K562 (cell line): Measurements from ENCODE around the gene TBX1. TPM values are rescaled to one million over a fixed set of nuclear protein-coding genes. Genes with fewer than 3 reads are reported as not detected.

Experiments used
- ATAC-seq: fragments of 200-7000 bp; cut with Tn5 transposase; 3 replicates; pipeline ENCODE4 v1.9.1; 2020; ENCODE audit warnings: moderate library complexity
- BruUV-seq: library from RNA; stranded (reverse); fragments of 400-500 nt; replicated peaks from 2 replicates; lab custom pipeline; 2021; lab: Mats Ljungman, UMichigan
- CTCF ChIA-PET: fragments of 300-600 bp; formaldehyde crosslinking; extraction: SDS; loops from one replicate; lab custom pipeline; 2021; ENCODE audit warnings: low intra/inter-chr PET ratio; lab: Yijun Ruan, JAX
- POLR2A ChIA-PET: fragments of 300-600, 350-650 bp; sonication (Branson Sonifier 250); formaldehyde crosslinking; extraction: SDS; loops from one replicate; lab custom pipeline; 2021; ENCODE audit warnings: antibody characterized with exemption, inconsistent platforms; lab: Yijun Ruan, JAX
- DNase-seq, 4 experiments: peaks; one replicate each; pipeline versions ENCODE4 v3.0.0 to v3.0.0-alpha.2; 2011 to 2018; ENCODE audit warnings: low spot score in 3 of 4, mixed read lengths in 3 of 4; ENCODE audit errors: extremely low read depth in 1 of 4
- FAIRE-seq: peaks from 2 replicates; lab custom pipeline; 2011; peaks lifted over from hg19 to GRCh38; lab: Jason Lieb, UNC
- H2AFZ ChIP-seq: 2 replicates; pipeline ENCODE4 v1.6.0; 2011; ENCODE audit warnings: low read depth, low read length, control low read depth, inconsistent platforms
- H3K27ac ChIP-seq: fragments of 200-600 bp; 3 replicates; pipeline ENCODE4 v1.8.0; 2011; ENCODE audit warnings: low read depth, mild to moderate bottlenecking, control low read depth, inconsistent platforms, low read length, moderate library complexity, mixed read lengths; ENCODE audit errors: extremely low read depth
- H3K27me3 ChIP-seq, 2 experiments: fragments of 300-600 bp in 1 of 2; 2 replicates in 1 of 2; 3 replicates in 1 of 2; pipeline versions ENCODE4 v1.6.0 to v1.8.0; 2011; ENCODE audit warnings: inconsistent platforms in 2 of 2, low read length in 2 of 2, mild to moderate bottlenecking in 1 of 2, mixed read lengths in 1 of 2, moderate library complexity in 1 of 2; ENCODE audit not compliant: control insufficient read depth in 2 of 2, insufficient read depth in 2 of 2
- H3K36me3 ChIP-seq: fragments of 300-600 bp; 3 replicates; pipeline ENCODE4 v1.8.0; 2011; ENCODE audit warnings: mild to moderate bottlenecking, low read length, inconsistent platforms; ENCODE audit not compliant: control insufficient read depth, insufficient read depth
- H3K4me1 ChIP-seq, 2 experiments: fragments of 200-600 bp in 1 of 2; replicated peaks in 1 of 2; 2 replicates in 1 of 2; 3 replicates in 1 of 2; pipeline versions ENCODE4 v1.5.1 to v1.8.0; 2011; ENCODE audit warnings: inconsistent platforms in 2 of 2, low read length in 2 of 2, mild to moderate bottlenecking in 1 of 2, mixed read lengths in 1 of 2, moderate library complexity in 1 of 2; ENCODE audit not compliant: control insufficient read depth in 2 of 2, insufficient read depth in 2 of 2
- H3K4me2 ChIP-seq: 2 replicates; pipeline ENCODE4 v1.6.1; 2011; ENCODE audit warnings: low read length, control low read depth, inconsistent platforms, mixed read lengths; ENCODE audit not compliant: insufficient read depth
- H3K4me3 ChIP-seq: fragments of 200-600 bp; sonication (generic), shearing (Covaris generic); 2 replicates; pipeline ENCODE4 v1.5.1; 2016; ENCODE audit warnings: control low read depth, inconsistent platforms
- H3K79me2 ChIP-seq: fragments of 200-600 bp; 3 replicates; pipeline ENCODE4 v1.8.0; 2011; ENCODE audit warnings: low read length, inconsistent platforms; ENCODE audit not compliant: control insufficient read depth, insufficient read depth
- H3K9ac ChIP-seq, 2 experiments: 2 replicates each; pipeline versions ENCODE4 v1.6.0 to v1.6.1; 2011; ENCODE audit warnings: low read depth in 2 of 2, low read length in 2 of 2, control low read depth in 1 of 2, inconsistent platforms in 1 of 2, mild to moderate bottlenecking in 1 of 2, mixed read lengths in 1 of 2; ENCODE audit not compliant: insufficient read depth in 1 of 2
- H3K9me1 ChIP-seq: one replicate; pipeline ENCODE4 v1.6.0; 2011; ENCODE audit warnings: inconsistent platforms, mild to moderate bottlenecking, low read length, moderate library complexity; ENCODE audit not compliant: control insufficient read depth, insufficient read depth
- H3K9me3 ChIP-seq: replicated peaks from 2 replicates; pipeline ENCODE4 v1.5.1; 2011; ENCODE audit warnings: low read depth, low read length, inconsistent platforms; ENCODE audit not compliant: control insufficient read depth, insufficient read depth
- H4K20me1 ChIP-seq: replicated peaks from 2 replicates; pipeline ENCODE4 v1.6.1; 2011; ENCODE audit warnings: low read length, inconsistent platforms, mixed read lengths; ENCODE audit not compliant: control insufficient read depth, insufficient read depth
- CREBBP ChIP-seq: IDR thresholded peaks from one replicate; pipeline ENCODE4 v1.6.1; 2012; ENCODE audit warnings: low read depth, mild to moderate bottlenecking, control low read depth, inconsistent platforms, low read length
- CTCF ChIP-seq, 3 experiments: IDR thresholded peaks in 2 of 3; conservative IDR thresholded peaks in 1 of 3; 2 replicates each; pipeline ENCODE4 v1.5.1; 2011 to 2012; ENCODE audit warnings: low read length in 3 of 3, mild to moderate bottlenecking in 3 of 3, control low read depth in 2 of 3, improper control_type of control experiment in 1 of 3, inconsistent platforms in 1 of 3, low read depth in 1 of 3, mixed read lengths in 1 of 3, moderate library complexity in 1 of 3; ENCODE audit not compliant: insufficient read depth in 2 of 3
- ETS1 ChIP-seq: conservative IDR thresholded peaks from 2 replicates; pipeline ENCODE4 v1.6.1; 2011; ENCODE audit warnings: low read depth, mild to moderate bottlenecking, low read length; ENCODE audit not compliant: control insufficient read depth
- EWSR1 ChIP-seq: fragments of 450-650 bp; IDR thresholded peaks from 2 replicates; pipeline ENCODE4 v1.6.1; 2018; ENCODE audit warnings: borderline replicate concordance, mild to moderate bottlenecking, low read depth, moderate library complexity; ENCODE audit not compliant: partially characterized antibody
- FOXK1 ChIP-seq: sonication (generic); formaldehyde crosslinking; IDR thresholded peaks from 2 replicates; pipeline ENCODE4 v1.8.0; 2022; ENCODE audit warnings: missing genetic modification reagents, mild to moderate bottlenecking, borderline replicate concordance
- GTF2E2 ChIP-seq: fragments of 200-800 bp; sonication (Bioruptor generic); IDR thresholded peaks from 2 replicates; pipeline ENCODE4 v1.6.1; 2016; ENCODE audit warnings: missing genetic modification characterization, missing compliant biosample characterization
- KAT7 ChIP-seq: sonication (generic); formaldehyde crosslinking; IDR thresholded peaks from 2 replicates; pipeline ENCODE4 v1.8.0; 2022; ENCODE audit warnings: missing genetic modification reagents, mild to moderate bottlenecking, borderline replicate concordance
- KDM2B ChIP-seq: fragments of 250-450 bp; sonication (Bioruptor Pico); IDR thresholded peaks from 2 replicates; pipeline ENCODE4 v1.8.0; 2021; ENCODE audit warnings: mild to moderate bottlenecking, moderate library complexity
- NCOA6 ChIP-seq: fragments of 450-650 bp; IDR thresholded peaks from 2 replicates; pipeline ENCODE4 v1.6.1; 2017; ENCODE audit warnings: mild to moderate bottlenecking
- SOX6 ChIP-seq: fragments of 450-650 bp; IDR thresholded peaks from 2 replicates; pipeline ENCODE4 v1.6.1; 2014; ENCODE audit warnings: mild to moderate bottlenecking
- ZNF217 ChIP-seq: sonication (generic); formaldehyde crosslinking; IDR thresholded peaks from 2 replicates; pipeline ENCODE4 v1.8.0; 2022; ENCODE audit warnings: mild to moderate bottlenecking, missing genetic modification reagents
- WGBS: fragments of 100-300 bp; shearing (Covaris generic); methylation state at CpG from one replicate; pipeline ENCODE4 v1.1.6; 2016; ENCODE audit warnings: low coverage, mixed read lengths; ENCODE audit not compliant: insufficient coverage; ENCODE audit errors: missing lambda C conversion rate; 5-methylcytosine and 5-hydroxymethylcytosine counted together
- in situ Hi-C: fragments of 300-500 bp; cut with MboI; formaldehyde crosslinking; loops from 4 replicates; pipeline ENCODE4 v1.15.0; 2018; ENCODE audit warnings: inconsistent platforms, mixed read lengths
- intact Hi-C: fragments of 100-400 bp; cut with micrococcal nuclease; formaldehyde crosslinking; loops from 2 replicates; pipeline ENCODE4 v1.14.2; 2022
- polyA plus RNA-seq, 8 experiments: library from polyadenylated mRNA; depleted of rRNA in 4 of 8; stranded (reverse) in 5 of 8; unstranded in 3 of 8; fragments of >200 nt; fragmentation: Nextera tagmentation in 2 of 8; fragmentation: Illumina TruSeq in 1 of 8; extraction: Ambion mirVana in 2 of 8; extraction: Trizol in 1 of 8; gene quantifications; 2 replicates each; pipeline versions ENCODE4 v1.2.1 to v1.2.3, GENCODE V29; 2011 to 2014; ENCODE audit warnings: inconsistent platforms in 1 of 8, missing spikeins in 1 of 8
- total RNA-seq, 7 experiments: library from RNA; depleted of rRNA in 6 of 7; stranded (reverse); fragments of >200 nt in 6 of 7; fragmentation: Illumina TruSeq in 2 of 7; extraction: Trizol in 2 of 7; gene quantifications; 2 replicates each; pipeline versions ENCODE4 v1.2.1 to v1.2.3, GENCODE V29; 2011 to 2021; ENCODE audit warnings: low replicate concordance in 1 of 7
- TF ChIP-seq, protein P1 (sequence below): fragments of 450-650 bp; formaldehyde crosslinking; IDR thresholded peaks from 2 replicates; pipeline ENCODE4 v1.4.0; 2022; ENCODE audit warnings: missing genetic modification characterization
- TF ChIP-seq, protein P2 (sequence below), 2 experiments: fragments of 200-800 bp in 1 of 2; sonication (Bioruptor generic) in 1 of 2; sonication (generic) in 1 of 2; formaldehyde crosslinking in 1 of 2; IDR thresholded peaks in 1 of 2; conservative IDR thresholded peaks in 1 of 2; 2 replicates each; pipeline versions ENCODE4 v1.5.0 to v1.6.1; 2016 to 2020; ENCODE audit warnings: missing compliant biosample characterization in 1 of 2, missing genetic modification characterization in 1 of 2, missing genetic modification reagents in 1 of 2

TBX1 gene
- total and polyA plus RNA-seq, 9 of the 15 experiments (the other 6 are each of a cell fraction or from before 2014, with no cell fraction given): 0.07 to 35.0 (median 3.9) TPM

DNA sequence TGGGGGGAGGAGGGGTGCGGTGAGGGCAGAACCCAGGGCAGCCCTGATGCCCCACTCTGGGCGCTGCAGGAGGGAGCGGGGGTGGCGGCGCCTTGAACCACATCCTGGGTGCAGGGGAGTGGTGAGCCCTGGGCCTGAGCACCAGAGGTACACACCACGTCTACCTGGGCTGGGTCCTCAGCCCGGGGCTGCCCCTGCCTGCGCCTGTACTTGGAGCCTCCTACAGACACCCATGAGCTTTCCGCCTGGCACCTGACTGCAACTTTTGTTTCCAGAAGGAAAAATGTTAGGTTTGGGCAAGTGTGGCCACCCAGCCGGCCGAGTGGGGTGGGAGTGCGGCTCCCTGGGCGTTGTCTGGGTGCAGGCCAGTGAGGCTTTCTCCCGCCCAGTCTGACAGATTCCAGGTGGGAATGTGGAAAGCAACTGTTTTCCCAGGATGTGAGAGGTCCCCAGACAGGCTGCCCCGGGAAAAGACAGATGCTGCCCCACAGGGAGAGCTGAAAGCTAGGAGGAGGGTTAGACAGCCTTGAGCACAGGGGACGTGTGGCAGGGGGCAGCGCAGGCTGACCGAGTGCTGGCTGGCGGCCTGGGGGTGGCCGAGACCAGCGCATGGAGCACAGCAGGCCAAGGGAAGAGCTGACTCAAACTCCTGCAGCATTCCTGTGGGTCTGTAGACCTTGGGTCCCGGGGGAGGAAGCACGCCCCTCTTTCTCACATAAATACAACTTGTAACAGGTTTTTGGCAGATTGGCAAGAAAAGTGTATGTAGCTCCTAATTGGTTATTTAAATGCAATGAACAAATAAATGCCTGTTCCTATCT, 50.0 kb downstream of the TBX1 start (continued):
- TF ChIP-seq CTCF (IDR thresholded peaks at IDR 0.05 in 2 of 3, conservative IDR thresholded peaks at IDR 0.05 in 1 of 3; ENCODE audit: insufficient read depth in 2 of 3, low read depth in 1 of 3, low read length in 3 of 3) (peak in 2 of 3 experiments; percentile 18 to 20; a peak in 2 of 6 replicates), SOX6 (no peak)

DNA sequence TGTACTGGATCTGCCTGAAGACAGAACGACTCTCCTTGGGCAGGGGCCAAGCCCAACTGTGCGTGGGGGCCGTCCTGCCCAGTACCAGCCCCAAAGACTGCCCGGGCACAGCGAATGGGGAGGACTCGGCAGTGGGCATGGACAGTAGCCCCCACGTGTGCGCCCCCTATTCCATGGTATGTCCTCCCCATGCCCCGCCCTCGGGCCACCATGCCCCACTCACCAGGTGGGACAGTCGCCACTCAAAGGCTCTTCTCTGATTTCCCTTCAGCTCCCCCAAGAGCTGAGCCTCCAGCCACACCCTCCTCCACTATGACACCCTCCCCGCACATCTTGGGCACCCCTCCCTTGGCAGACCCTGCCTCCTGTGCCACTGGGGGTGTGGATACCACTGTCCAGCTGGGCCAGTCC, 50.6 kb downstream of the TBX1 start:
- in situ Hi-C loops (no loop called here), intact Hi-C loops (no loop called here)
- FAIRE-seq: no peak
- DNase-seq: no peak
- Histone ChIP-seq H3K4me3 (no peak overlapping the region), H4K20me1 (peaks cover 17% of the 10 kb centered on the region), H3K79me2 (no peaks in the 10 kb centered on the region), H3K9ac (peak overlapping the region in 1 of 2 experiments; percentile 75; a peak in 2 of 4 replicates), H3K27me3 (no peaks in the 10 kb centered on the region), H3K9me3 (no peaks in the 10 kb centered on the region), H3K27ac (no peak overlapping the region), H3K4me2 (no peak overlapping the region), H3K4me1 (peaks cover 28 to 66% of the 10 kb centered on the region in 2 experiments), H3K36me3 (no peaks in the 10 kb centered on the region), H3K9me1 (no peaks in the 10 kb centered on the region), H2AFZ (no peak overlapping the region)
- no peak for ATAC-seq
- WGBS: 72% methylated on average over 12 of the region's 12 CpGs
- BruUV-seq: no TSS peak
- ChIA-PET POLR2A (interaction anchor here (0.6 to 5.7 kb wide), 9 partner anchors 12 to 93 kb away, joined by 3 to 43 read pairs (median 3); no protein-coding TSS in a partner anchor), CTCF (no interaction called here)
- TF ChIP-seq, protein P1, sequence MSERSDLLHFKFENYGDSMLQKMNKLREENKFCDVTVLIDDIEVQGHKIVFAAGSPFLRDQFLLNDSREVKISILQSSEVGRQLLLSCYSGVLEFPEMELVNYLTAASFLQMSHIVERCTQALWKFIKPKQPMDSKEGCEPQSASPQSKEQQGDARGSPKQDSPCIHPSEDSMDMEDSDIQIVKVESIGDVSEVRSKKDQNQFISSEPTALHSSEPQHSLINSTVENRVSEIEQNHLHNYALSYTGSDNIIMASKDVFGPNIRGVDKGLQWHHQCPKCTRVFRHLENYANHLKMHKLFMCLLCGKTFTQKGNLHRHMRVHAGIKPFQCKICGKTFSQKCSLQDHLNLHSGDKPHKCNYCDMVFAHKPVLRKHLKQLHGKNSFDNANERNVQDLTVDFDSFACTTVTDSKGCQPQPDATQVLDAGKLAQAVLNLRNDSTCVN: no peak
- TF ChIP-seq KDM2B (CRISPR knock-in tag) (no peak), NCOA6 (no peak), ETS1 (peak; percentile 44; the same call in 1 of the 2 replicates), FOXK1 (no peak), KAT7 (CRISPR knock-in tag) (no peak), GTF2E2 (tag) (no peak), CREBBP (no peak), ZNF217 (CRISPR knock-in tag) (no peak), EWSR1 (no peak)
- TF ChIP-seq, protein P2, sequence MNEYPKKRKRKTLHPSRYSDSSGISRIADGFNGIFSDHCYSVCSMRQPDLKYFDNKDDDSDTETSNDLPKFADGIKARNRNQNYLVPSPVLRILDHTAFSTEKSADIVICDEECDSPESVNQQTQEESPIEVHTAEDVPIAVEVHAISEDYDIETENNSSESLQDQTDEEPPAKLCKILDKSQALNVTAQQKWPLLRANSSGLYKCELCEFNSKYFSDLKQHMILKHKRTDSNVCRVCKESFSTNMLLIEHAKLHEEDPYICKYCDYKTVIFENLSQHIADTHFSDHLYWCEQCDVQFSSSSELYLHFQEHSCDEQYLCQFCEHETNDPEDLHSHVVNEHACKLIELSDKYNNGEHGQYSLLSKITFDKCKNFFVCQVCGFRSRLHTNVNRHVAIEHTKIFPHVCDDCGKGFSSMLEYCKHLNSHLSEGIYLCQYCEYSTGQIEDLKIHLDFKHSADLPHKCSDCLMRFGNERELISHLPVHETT (CRISPR knock-in tag; conservative IDR thresholded peaks at IDR 0.05 in 1 of 2, IDR thresholded peaks at IDR 0.05 in 1 of 2): no peak
